GM12878 (cell line): ENCODE data around the gene ZNF777. TPM values are rescaled to one million over a fixed set of nuclear protein-coding genes. Genes with fewer than 3 reads are reported as not detected.

Experiments
- ATAC-seq: fragments of 200-7000 bp; cut with Tn5 transposase; 3 replicates; pipeline ENCODE4 v1.9.1; 2020; ENCODE audit warnings: mild to moderate bottlenecking, moderate library complexity
- BruUV-seq: library from RNA; stranded (reverse); fragments of 400-500 nt; replicated peaks from 2 replicates; lab custom pipeline; 2021; lab: Mats Ljungman, UMichigan
- CTCF ChIA-PET: fragments of 300-600 bp; sonication (Branson Sonifier 250); formaldehyde crosslinking; extraction: SDS; loops from one replicate; lab custom pipeline; 2021; ENCODE audit warnings: inconsistent platforms; lab: Yijun Ruan, JAX
- POLR2A ChIA-PET: fragments of 350-600 bp; formaldehyde crosslinking; extraction: SDS; loops from one replicate; lab custom pipeline; 2021; ENCODE audit warnings: inconsistent platforms; lab: Charles Lee
- RAD21 ChIA-PET: fragments of 300-600 bp; sonication (Branson Sonifier 250); formaldehyde crosslinking; loops from one replicate; lab custom pipeline; 2023; ENCODE audit warnings: antibody characterized with exemption; ENCODE audit not compliant: unreplicated experiment; lab: Charles Lee
- SMC1A ChIA-PET: fragments of 300-600 bp; sonication (Branson Sonifier 250); formaldehyde crosslinking; loops from one replicate; lab custom pipeline; 2023; ENCODE audit not compliant: unreplicated experiment, uncharacterized antibody; lab: Charles Lee
- DNase-seq: peaks from one replicate; pipeline ENCODE4 v3.0.0-alpha.2; 2011; ENCODE audit warnings: low read depth, low spot score
- FAIRE-seq: peaks from 3 replicates; lab custom pipeline; 2011; peaks lifted over from hg19 to GRCh38; lab: Jason Lieb, UNC
- H2AFZ ChIP-seq: 2 replicates; pipeline ENCODE4 v1.6.0; 2011; ENCODE audit warnings: low read depth, low read length, control low read depth; ENCODE audit not compliant: control insufficient read depth
- H3K27ac ChIP-seq: 2 replicates; pipeline ENCODE4 v1.5.1; 2011; ENCODE audit warnings: control low read depth; ENCODE audit not compliant: control insufficient read depth, insufficient read depth
- H3K27me3 ChIP-seq, 2 experiments: replicated peaks in 1 of 2; 2 replicates each; pipeline versions ENCODE4 v1.6.0 to v1.6.1; 2011; ENCODE audit warnings: low read length in 1 of 2; ENCODE audit not compliant: control insufficient read depth in 2 of 2, insufficient read depth in 2 of 2
- H3K36me3 ChIP-seq, 2 experiments: 2 replicates each; pipeline ENCODE4 v1.5.1; 2011; ENCODE audit warnings: low read length in 1 of 2; ENCODE audit not compliant: control insufficient read depth in 2 of 2, insufficient read depth in 2 of 2
- H3K4me1 ChIP-seq: 2 replicates; pipeline ENCODE4 v1.6.1; 2011; ENCODE audit warnings: mild to moderate bottlenecking, low read length, moderate library complexity, mixed read lengths; ENCODE audit not compliant: control insufficient read depth, insufficient read depth
- H3K4me2 ChIP-seq: 2 replicates; pipeline ENCODE4 v1.6.0; 2011; ENCODE audit warnings: control low read depth; ENCODE audit not compliant: control insufficient read depth, insufficient read depth
- H3K4me3 ChIP-seq: fragments of 200-600 bp; sonication (generic); 2 replicates; pipeline ENCODE4 v1.5.1; 2016
- H3K79me2 ChIP-seq: 2 replicates; pipeline ENCODE4 v1.6.0; 2011; ENCODE audit warnings: low read length; ENCODE audit not compliant: control insufficient read depth, insufficient read depth
- H3K9ac ChIP-seq: 2 replicates; pipeline ENCODE4 v1.8.0; 2011; ENCODE audit warnings: low read length, control low read depth, mixed read lengths; ENCODE audit not compliant: control insufficient read depth, insufficient read depth
- H3K9me3 ChIP-seq: replicated peaks from 3 replicates; pipeline ENCODE4 v1.5.1; 2011; ENCODE audit warnings: mild to moderate bottlenecking, low read length; ENCODE audit not compliant: control insufficient read depth, insufficient read depth
- H4K20me1 ChIP-seq: 2 replicates; pipeline ENCODE4 v1.6.0; 2011; ENCODE audit not compliant: control insufficient read depth, insufficient read depth
- CHD4 ChIP-seq: fragments of 200-600 bp; sonication (generic); IDR thresholded peaks from 2 replicates; pipeline ENCODE4 v1.6.1; 2016; ENCODE audit warnings: mild to moderate bottlenecking
- CREB1 ChIP-seq: IDR thresholded peaks from 2 replicates; pipeline ENCODE4 v1.6.1; 2012; ENCODE audit warnings: low read depth, mild to moderate bottlenecking, inconsistent platforms
- NFYA ChIP-seq: IDR thresholded peaks from 2 replicates; pipeline ENCODE4 v1.6.1; 2011; ENCODE audit warnings: low read depth, mild to moderate bottlenecking, low read length, improper control_type of control experiment, borderline replicate concordance
- NR2C1 ChIP-seq: fragments of 450-650 bp; IDR thresholded peaks from 2 replicates; pipeline ENCODE4 v1.6.1; 2017; ENCODE audit warnings: antibody characterized with exemption, mild to moderate bottlenecking, moderate library complexity
- PRDM15 ChIP-seq: fragments of 450-650 bp; formaldehyde crosslinking; IDR thresholded peaks from 2 replicates; pipeline ENCODE4 v1.4.0; 2020; ENCODE audit warnings: mild to moderate bottlenecking, moderate library complexity
- TCF7 ChIP-seq: IDR thresholded peaks from 2 replicates; pipeline ENCODE4 v1.6.1; 2014; ENCODE audit warnings: antibody characterized with exemption, borderline replicate concordance
- ZNF622 ChIP-seq: fragments of 450-650 bp; IDR thresholded peaks from 2 replicates; pipeline ENCODE4 v1.6.1; 2017; ENCODE audit warnings: mild to moderate bottlenecking, inconsistent platforms
- WGBS: methylation state at CpG from one replicate; pipeline ENCODE4 v1.1.6; 2016; ENCODE audit warnings: low lambda C conversion rate; ENCODE audit not compliant: insufficient replicate concordance, insufficient coverage; ENCODE audit errors: missing lambda C conversion rate; 5-methylcytosine and 5-hydroxymethylcytosine counted together
- in situ Hi-C: fragments of 300-500 bp; cut with MboI; formaldehyde crosslinking; loops from 9 replicates; pipeline ENCODE4 v1.14.3; 2018; ENCODE audit warnings: mixed read lengths
- intact Hi-C: fragments of 100-400 bp; cut with micrococcal nuclease; formaldehyde crosslinking; loops from one replicate; pipeline ENCODE4 v1.14.2; 2022; ENCODE audit not compliant: unreplicated experiment
- polyA plus RNA-seq, 11 experiments: library from polyadenylated mRNA; depleted of rRNA in 4 of 11; unstranded in 6 of 11; stranded (reverse) in 5 of 11; fragments of >200 nt; fragmentation: Nextera tagmentation in 4 of 11; fragmentation: Illumina TruSeq in 1 of 11; extraction: Ambion mirVana in 4 of 11; extraction: Trizol in 1 of 11; gene quantifications; 1 replicate in 1 of 11; 2 replicates in 10 of 11; pipeline versions ENCODE4 v1.2.1 to v1.2.3, GENCODE V29; 2011 to 2016; ENCODE audit warnings: inconsistent platforms in 2 of 11, missing spikeins in 2 of 11, low read depth in 1 of 11
- total RNA-seq, 4 experiments: library from RNA; depleted of rRNA in 3 of 4; stranded (reverse); fragments of >200 nt in 3 of 4; fragmentation: Illumina TruSeq in 1 of 4; extraction: Trizol in 1 of 4; gene quantifications; 2 replicates each; pipeline versions ENCODE4 v1.2.1 to v1.2.3, GENCODE V29; 2013 to 2021

The ZNF777 gene
- total and polyA plus RNA-seq, 10 of the 15 experiments (the other 5 are each of a cell fraction or from before 2014, with no cell fraction given): 0.03 to 16.0 (median 3.7) TPM

- in situ Hi-C loops (no loop called here), intact Hi-C loops (loop anchor here (2.0 to 5.0 kb wide), 5 partner anchors 36 to 185 kb away; partner anchors contain the start of gene ZNF777)
- Histone ChIP-seq H3K27me3 (no peaks in the 10 kb centered on the region), H3K4me3 (peak overlapping the region; percentile 87), H3K36me3 (peaks cover 4 to 6% of the 10 kb centered on the region in 2 experiments; a peak in 3 of 4 replicates), H3K79me2 (peaks cover 26% of the 10 kb centered on the region), H3K9me3 (no peaks in the 10 kb centered on the region), H3K4me1 (peaks cover 14% of the 10 kb centered on the region), H2AFZ (peak overlapping the region; percentile 55), H3K27ac (peak overlapping the region; percentile 67), H3K9ac (peak overlapping the region; percentile 89), H3K4me2 (peak overlapping the region; percentile 60), H4K20me1 (no peaks in the 10 kb centered on the region)
- TF ChIP-seq CHD4 (no peak), NFYA (no peak), TCF7 (no peak), ZNF622 (no peak), CREB1 (no peak), NR2C1 (no peak), PRDM15 (CRISPR knock-in tag) (no peak)
- peak; percentile 42 for ATAC-seq
- WGBS: 14% methylated on average over 24 of the region's 51 CpGs
- BruUV-seq: no TSS peak
- ChIA-PET SMC1A (interaction anchor here (1.1 to 2.2 kb wide), 3 partner anchors 187 to 302 kb away, joined by 3 to 7 read pairs (median 4); partner anchors contain the start of gene ZNF282), POLR2A (interaction anchor here (0.5 kb wide), 1 partner anchor 269 kb away, joined by 5 read pairs; no protein-coding TSS in a partner anchor), CTCF (interaction anchor here (1.2 kb wide), 1 partner anchor 54 kb away, joined by 3 read pairs; no protein-coding TSS in a partner anchor), RAD21 (interaction anchor here (0.6 kb wide), 1 partner anchor 232 kb away, joined by 3 read pairs; no protein-coding TSS in a partner anchor)
- DNase-seq: no peak
- FAIRE-seq: no peak
These were observed 36.0 kb upstream of the ZNF777 start for GRCh38 chr7:149496642-149497391.
